Cardiac ventricle fibroblast (primary cell): ENCODE data around the gene PLBD1. TPM values are rescaled to one million over a fixed set of nuclear protein-coding genes. Genes with fewer than 3 reads are reported as not detected.

Experiments
- total RNA-seq: library from RNA; depleted of rRNA; stranded (reverse); fragments of >200 nt; gene quantifications from 2 replicates; pipeline ENCODE4 v1.2.3, GENCODE V29; 2015

PLBD1 gene, protein sequence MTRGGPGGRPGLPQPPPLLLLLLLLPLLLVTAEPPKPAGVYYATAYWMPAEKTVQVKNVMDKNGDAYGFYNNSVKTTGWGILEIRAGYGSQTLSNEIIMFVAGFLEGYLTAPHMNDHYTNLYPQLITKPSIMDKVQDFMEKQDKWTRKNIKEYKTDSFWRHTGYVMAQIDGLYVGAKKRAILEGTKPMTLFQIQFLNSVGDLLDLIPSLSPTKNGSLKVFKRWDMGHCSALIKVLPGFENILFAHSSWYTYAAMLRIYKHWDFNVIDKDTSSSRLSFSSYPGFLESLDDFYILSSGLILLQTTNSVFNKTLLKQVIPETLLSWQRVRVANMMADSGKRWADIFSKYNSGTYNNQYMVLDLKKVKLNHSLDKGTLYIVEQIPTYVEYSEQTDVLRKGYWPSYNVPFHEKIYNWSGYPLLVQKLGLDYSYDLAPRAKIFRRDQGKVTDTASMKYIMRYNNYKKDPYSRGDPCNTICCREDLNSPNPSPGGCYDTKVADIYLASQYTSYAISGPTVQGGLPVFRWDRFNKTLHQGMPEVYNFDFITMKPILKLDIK
- 4.2 and 5.9 TPM in 2 replicates for total RNA-seq

DNA sequence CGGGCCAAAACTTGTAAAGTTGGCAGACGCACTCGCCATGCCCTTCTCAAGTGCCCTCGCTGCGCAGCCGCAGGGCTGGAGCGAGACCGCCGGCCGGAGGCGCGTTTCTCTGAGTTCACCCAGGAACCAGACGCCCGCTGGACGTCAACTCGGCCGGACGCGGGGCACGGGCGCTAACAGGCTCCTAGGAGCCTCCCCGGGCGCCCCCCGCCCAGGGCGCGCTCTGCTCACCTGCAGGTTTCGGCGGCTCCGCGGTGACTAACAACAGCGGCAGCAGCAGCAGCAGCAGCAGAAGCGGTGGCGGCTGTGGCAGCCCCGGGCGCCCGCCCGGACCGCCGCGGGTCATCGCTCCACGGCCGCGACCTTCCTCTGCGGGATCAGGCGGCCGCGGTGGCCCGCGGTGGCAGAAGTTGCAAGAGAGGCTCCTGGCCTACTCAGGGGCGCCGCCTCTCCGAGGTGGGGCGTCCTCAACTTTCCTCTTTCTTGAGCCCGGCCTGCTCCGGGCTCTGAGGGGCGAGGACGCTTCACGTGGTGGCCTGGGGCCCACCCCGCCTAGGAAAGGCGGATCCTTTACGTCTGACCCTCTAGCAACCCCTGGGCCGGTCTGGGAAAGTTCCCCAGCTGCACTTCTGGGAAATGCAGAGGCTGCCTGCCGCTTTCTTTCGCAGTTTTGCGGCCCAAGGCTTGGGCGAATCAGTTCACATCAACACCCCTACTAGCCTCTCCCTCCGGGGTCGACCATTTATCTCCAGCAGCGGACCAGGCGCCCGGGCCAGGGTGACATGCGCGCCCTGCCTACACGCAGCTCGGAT lies at the start of gene PLBD1:
Gene PLBD1, minus strand, starts transcription at position 533 of the 812 bp plus-strand sequence. Its CDS starts 187 bp downstream, at position 346.

Other genes with a start within 250 kb of the PLBD1 start
- 23.8 and 29.3 TPM in 2 replicates for gene ATF7IP, start 202.2 kb downstream of the PLBD1 start, total RNA-seq
- gene GUCY2C, start 128.7 kb upstream of the PLBD1 start, total RNA-seq = not detected in 2 replicates
- 28.0 and 40.7 TPM in 2 replicates for gene WBP11, start 235.6 kb upstream of the PLBD1 start, total RNA-seq
- 1.8 and 3.7 TPM in 2 replicates for gene C12orf60, start 235.8 kb upstream of the PLBD1 start, total RNA-seq
- 0.24 and 0.81 TPM in 2 replicates for gene SMCO3, start 246.3 kb upstream of the PLBD1 start, total RNA-seq